NB4 (cell line): Measurements from ENCODE around the gene ZNF679.

Experiments used
- MYC ChIP-seq: IDR thresholded peaks from 2 replicates; pipeline ENCODE4 v1.6.1; 2011; ENCODE audit warnings: low read depth, low read length
- POLR2A ChIP-seq: IDR thresholded peaks from 2 replicates; pipeline ENCODE4 v1.6.1; 2011; ENCODE audit warnings: mild to moderate bottlenecking; ENCODE audit not compliant: insufficient read length; ENCODE audit errors: extremely low read depth
- TF ChIP-seq, protein P1 (sequence below): IDR thresholded peaks from one replicate; pipeline ENCODE4 v1.5.1; 2012; ENCODE audit warnings: low read depth, low read length
- TF ChIP-seq, protein P2 (sequence below): IDR thresholded peaks from 2 replicates; pipeline ENCODE4 v1.6.1; 2011; ENCODE audit warnings: low read depth, low read length

DNA sequence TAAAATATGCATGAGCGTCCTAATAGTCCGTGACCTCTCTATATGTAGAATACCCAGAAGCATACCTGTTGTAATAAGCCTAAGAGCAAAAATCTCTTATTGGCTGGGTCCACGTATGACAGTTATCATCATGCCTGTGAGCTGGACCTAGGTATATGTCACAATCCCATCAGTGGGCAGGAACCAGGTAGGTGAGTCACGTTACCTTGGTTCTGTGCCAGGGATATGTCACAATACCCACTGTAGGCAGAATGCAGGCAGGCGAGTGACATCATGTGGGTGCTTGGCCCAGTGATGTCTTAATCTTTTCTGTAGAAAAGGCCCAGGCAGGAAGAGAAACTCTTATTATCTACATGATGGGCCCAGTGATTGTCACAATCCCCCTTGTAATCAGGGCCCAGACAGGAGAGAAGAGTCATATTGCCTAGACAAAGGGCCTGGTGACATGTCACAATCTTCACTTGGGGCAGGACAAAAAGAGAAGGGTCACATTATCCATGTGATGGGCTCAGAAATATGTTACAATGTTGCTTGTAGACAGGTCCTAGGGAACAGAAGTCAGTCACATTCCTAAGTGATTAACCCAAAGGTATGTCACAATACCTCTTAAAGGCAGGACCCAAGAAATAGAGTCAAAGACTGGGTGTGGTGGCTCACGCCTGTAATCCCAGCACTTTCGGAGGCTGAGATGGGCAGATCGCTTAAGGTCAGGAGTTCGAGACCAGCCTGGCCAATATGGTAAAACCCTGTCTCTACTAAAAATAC, 72.5 kb downstream of the ZNF679 start:
- TF ChIP-seq, protein P1, sequence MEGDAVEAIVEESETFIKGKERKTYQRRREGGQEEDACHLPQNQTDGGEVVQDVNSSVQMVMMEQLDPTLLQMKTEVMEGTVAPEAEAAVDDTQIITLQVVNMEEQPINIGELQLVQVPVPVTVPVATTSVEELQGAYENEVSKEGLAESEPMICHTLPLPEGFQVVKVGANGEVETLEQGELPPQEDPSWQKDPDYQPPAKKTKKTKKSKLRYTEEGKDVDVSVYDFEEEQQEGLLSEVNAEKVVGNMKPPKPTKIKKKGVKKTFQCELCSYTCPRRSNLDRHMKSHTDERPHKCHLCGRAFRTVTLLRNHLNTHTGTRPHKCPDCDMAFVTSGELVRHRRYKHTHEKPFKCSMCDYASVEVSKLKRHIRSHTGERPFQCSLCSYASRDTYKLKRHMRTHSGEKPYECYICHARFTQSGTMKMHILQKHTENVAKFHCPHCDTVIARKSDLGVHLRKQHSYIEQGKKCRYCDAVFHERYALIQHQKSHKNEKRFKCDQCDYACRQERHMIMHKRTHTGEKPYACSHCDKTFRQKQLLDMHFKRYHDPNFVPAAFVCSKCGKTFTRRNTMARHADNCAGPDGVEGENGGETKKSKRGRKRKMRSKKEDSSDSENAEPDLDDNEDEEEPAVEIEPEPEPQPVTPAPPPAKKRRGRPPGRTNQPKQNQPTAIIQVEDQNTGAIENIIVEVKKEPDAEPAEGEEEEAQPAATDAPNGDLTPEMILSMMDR = no peak
- TF ChIP-seq POLR2A = no peak
- TF ChIP-seq, protein P2, sequence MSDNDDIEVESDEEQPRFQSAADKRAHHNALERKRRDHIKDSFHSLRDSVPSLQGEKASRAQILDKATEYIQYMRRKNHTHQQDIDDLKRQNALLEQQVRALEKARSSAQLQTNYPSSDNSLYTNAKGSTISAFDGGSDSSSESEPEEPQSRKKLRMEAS = no peak
- no peak for TF ChIP-seq MYC
